H1 (cell line): Measurements from ENCODE around the gene GIMAP4. TPM values are rescaled to one million over a fixed set of nuclear protein-coding genes. Genes with fewer than 3 reads are reported as not detected.

Experiments used
- CTCF ChIA-PET: fragments of 300-600 bp; sonication (Branson Sonifier 250); formaldehyde crosslinking; loops from one replicate; lab custom pipeline; 2021; ENCODE audit not compliant: partially characterized antibody; lab: Charles Lee
- POLR2A ChIA-PET: fragments of 300-600 bp; sonication (Branson Sonifier 250); formaldehyde crosslinking; loops from one replicate; lab custom pipeline; 2021; ENCODE audit warnings: inconsistent platforms; ENCODE audit not compliant: partially characterized antibody; lab: Charles Lee
- DNase-seq, 2 experiments: peaks; one replicate each; pipeline versions ENCODE4 v3.0.0 to v3.0.0-alpha.2; 2010 to 2022; ENCODE audit warnings: low spot score in 2 of 2, low read depth in 1 of 2, mixed read lengths in 1 of 2
- FAIRE-seq: peaks from 2 replicates; lab custom pipeline; 2011; peaks lifted over from hg19 to GRCh38; lab: Jason Lieb, UNC
- H2AFZ ChIP-seq: 2 replicates; pipeline ENCODE4 v1.8.1; 2012; ENCODE audit warnings: low read length, inconsistent platforms
- H2AK5ac ChIP-seq: 2 replicates; pipeline ENCODE4 v1.6.1; 2013; ENCODE audit warnings: low read depth, low read length
- H2BK120ac ChIP-seq: replicated peaks from 2 replicates; pipeline ENCODE3; 2013; ENCODE audit warnings: low read depth, low read length, inconsistent platforms
- H2BK12ac ChIP-seq: 2 replicates; pipeline ENCODE4 v1.6.1; 2013; ENCODE audit warnings: low read depth, low read length
- H2BK15ac ChIP-seq: 2 replicates; pipeline ENCODE4 v1.6.1; 2013; ENCODE audit warnings: low read length
- H2BK20ac ChIP-seq: 2 replicates; pipeline ENCODE4 v1.6.1; 2013; ENCODE audit warnings: low read length
- H2BK5ac ChIP-seq: 2 replicates; pipeline ENCODE4 v1.6.1; 2013; ENCODE audit warnings: low read depth, low read length
- H3K14ac ChIP-seq: 2 replicates; pipeline ENCODE4 v1.6.1; 2013; ENCODE audit warnings: inconsistent platforms; ENCODE audit not compliant: insufficient read length
- H3K18ac ChIP-seq: 2 replicates; pipeline ENCODE4 v1.6.1; 2013; ENCODE audit warnings: low read length; ENCODE audit errors: extremely low read depth
- H3K23ac ChIP-seq: 2 replicates; pipeline ENCODE4 v1.6.1; 2013; ENCODE audit warnings: inconsistent platforms; ENCODE audit not compliant: insufficient read length
- H3K23me2 ChIP-seq: 2 replicates; pipeline ENCODE4 v1.6.1; 2013; ENCODE audit warnings: low read depth, low read length
- H3K27ac ChIP-seq: 2 replicates; pipeline ENCODE4 v1.6.1; 2011; ENCODE audit warnings: low read depth, low read length, inconsistent platforms
- H3K27me3 ChIP-seq, 4 experiments: replicated peaks in 1 of 4; 1 replicate in 1 of 4; 2 replicates in 3 of 4; pipeline versions ENCODE4 v1.6.1 to v1.8.1; 2011 to 2013; ENCODE audit warnings: low read length in 3 of 4, mild to moderate bottlenecking in 3 of 4, inconsistent platforms in 2 of 4, mixed read lengths in 2 of 4, moderate library complexity in 1 of 4; ENCODE audit not compliant: control insufficient read depth in 3 of 4, insufficient read depth in 3 of 4; ENCODE audit errors: extremely low read depth in 1 of 4
- H3K36me3 ChIP-seq, 4 experiments: 2 replicates each; pipeline versions ENCODE4 v1.6.1 to v1.8.1; 2011 to 2013; ENCODE audit warnings: mild to moderate bottlenecking in 4 of 4, low read length in 3 of 4, moderate library complexity in 2 of 4, control low read depth in 1 of 4, inconsistent platforms in 1 of 4; ENCODE audit not compliant: insufficient read depth in 4 of 4, control insufficient read depth in 2 of 4
- H3K4ac ChIP-seq: replicated peaks from 2 replicates; pipeline ENCODE3; 2013; ENCODE audit warnings: low read length, low read depth, mixed read lengths, inconsistent platforms; ENCODE audit not compliant: insufficient read length
- H3K4me1 ChIP-seq, 4 experiments: replicated peaks in 1 of 4; 1 replicate in 1 of 4; 2 replicates in 3 of 4; pipeline versions ENCODE4 v1.6.1 to v1.8.1; 2011 to 2013; ENCODE audit warnings: low read length in 3 of 4, inconsistent platforms in 2 of 4, mixed read lengths in 1 of 4; ENCODE audit not compliant: insufficient read depth in 4 of 4, control insufficient read depth in 3 of 4
- H3K4me2 ChIP-seq, 2 experiments: 2 replicates each; pipeline versions ENCODE4 v1.6.1 to v1.8.1; 2011 to 2013; ENCODE audit warnings: low read depth in 2 of 2, low read length in 2 of 2, control low read depth in 1 of 2, inconsistent platforms in 1 of 2, mild to moderate bottlenecking in 1 of 2; ENCODE audit not compliant: insufficient read depth in 1 of 2
- H3K4me3 ChIP-seq, 4 experiments: fragments of 200-600, 300-600 bp in 1 of 4; sonication (generic), shearing (Covaris generic), sonication (Bioruptor Twin) in 1 of 4; 2 replicates each; pipeline versions ENCODE4 v1.5.1 to v1.8.1; 2011 to 2016; ENCODE audit warnings: low read length in 4 of 4, low read depth in 3 of 4, control low read depth in 2 of 4, inconsistent platforms in 2 of 4, mild to moderate bottlenecking in 2 of 4, mixed read lengths in 1 of 4, moderate library complexity in 1 of 4; ENCODE audit not compliant: insufficient read depth in 2 of 4; ENCODE audit errors: extremely low read depth in 1 of 4
- H3K56ac ChIP-seq: replicated peaks from 2 replicates; pipeline ENCODE3; 2013; ENCODE audit warnings: low read depth, mild to moderate bottlenecking, mixed read lengths, low read length, inconsistent platforms; ENCODE audit not compliant: insufficient read length
- H3K79me1 ChIP-seq: 2 replicates; pipeline ENCODE4 v1.6.1; 2013; ENCODE audit warnings: low read depth, low read length, control low read depth
- H3K79me2 ChIP-seq, 2 experiments: 2 replicates each; pipeline versions ENCODE4 v1.6.1 to v1.8.1; 2012 to 2013; ENCODE audit warnings: low read length in 2 of 2, mild to moderate bottlenecking in 2 of 2, inconsistent platforms in 1 of 2; ENCODE audit not compliant: insufficient read depth in 2 of 2, control insufficient read depth in 1 of 2
- H3K9ac ChIP-seq, 4 experiments: replicated peaks in 1 of 4; 1 replicate in 1 of 4; 2 replicates in 3 of 4; pipeline versions ENCODE4 v1.6.1 to v1.8.1; 2011 to 2013; ENCODE audit warnings: low read depth in 3 of 4, low read length in 3 of 4, control low read depth in 2 of 4, mild to moderate bottlenecking in 2 of 4, moderate library complexity in 2 of 4, inconsistent platforms in 1 of 4; ENCODE audit errors: extremely low read depth in 1 of 4
- H3K9me3 ChIP-seq, 2 experiments: 2 replicates each; pipeline versions ENCODE4 v1.6.1 to v1.8.1; 2012 to 2013; ENCODE audit warnings: mild to moderate bottlenecking in 2 of 2, moderate library complexity in 2 of 2, control low read depth in 1 of 2, inconsistent platforms in 1 of 2, low read depth in 1 of 2, low read length in 1 of 2, mixed read lengths in 1 of 2; ENCODE audit not compliant: insufficient read depth in 2 of 2
- H4K20me1 ChIP-seq, 2 experiments: replicated peaks in 1 of 2; 2 replicates each; pipeline versions ENCODE3 to v1.8.1; 2011 to 2013; ENCODE audit warnings: inconsistent platforms in 2 of 2, low read length in 2 of 2, mild to moderate bottlenecking in 1 of 2; ENCODE audit not compliant: insufficient read depth in 2 of 2, control insufficient read depth in 1 of 2
- H4K5ac ChIP-seq: 2 replicates; pipeline ENCODE4 v1.6.1; 2013; ENCODE audit warnings: low read length, low read depth, mixed read lengths, inconsistent platforms; ENCODE audit not compliant: insufficient read length
- H4K8ac ChIP-seq: 2 replicates; pipeline ENCODE4 v1.8.0; 2013; ENCODE audit warnings: mild to moderate bottlenecking, moderate library complexity, low read length, inconsistent platforms; ENCODE audit not compliant: insufficient read depth; ENCODE audit errors: extremely low read depth
- H4K91ac ChIP-seq: replicated peaks from 2 replicates; pipeline ENCODE3; 2013; ENCODE audit warnings: low read length, mixed read lengths, inconsistent platforms; ENCODE audit not compliant: insufficient read length
- CEBPB ChIP-seq: IDR thresholded peaks from 2 replicates; pipeline ENCODE4 v1.6.1; 2012; ENCODE audit warnings: low read depth, low read length
- EGR1 ChIP-seq: IDR thresholded peaks from 2 replicates; pipeline ENCODE4 v1.6.1; 2011; ENCODE audit warnings: low read depth, low read length, borderline replicate concordance
- FOSL1 ChIP-seq: IDR thresholded peaks from 2 replicates; pipeline ENCODE4 v1.6.1; 2011; ENCODE audit warnings: mild to moderate bottlenecking, low read depth, low read length, moderate library complexity; ENCODE audit not compliant: insufficient read depth
- JUN ChIP-seq: IDR thresholded peaks from 2 replicates; pipeline ENCODE4 v1.6.1; 2011; ENCODE audit warnings: low read depth, mild to moderate bottlenecking, improper control_type of control experiment, low read length
- KDM5A ChIP-seq: fragments of 200-600 bp; IDR thresholded peaks from 2 replicates; pipeline ENCODE4 v1.7.1; 2012; ENCODE audit warnings: mild to moderate bottlenecking, low read length, inconsistent platforms, mixed read lengths
- MAX ChIP-seq: IDR thresholded peaks from 2 replicates; pipeline ENCODE4 v1.6.1; 2012; ENCODE audit warnings: inconsistent platforms
- POLR2AphosphoS5 ChIP-seq: IDR thresholded peaks from 2 replicates; pipeline ENCODE4 v1.6.1; 2011; ENCODE audit warnings: low read depth, low read length
- POU5F1 ChIP-seq: IDR thresholded peaks from 2 replicates; pipeline ENCODE4 v1.6.1; 2011; ENCODE audit warnings: low read depth, mild to moderate bottlenecking, low read length, moderate library complexity
- RFX5 ChIP-seq: IDR thresholded peaks from 2 replicates; pipeline ENCODE4 v1.6.1; 2011; ENCODE audit warnings: low read depth, low read length, improper control_type of control experiment, borderline replicate concordance
- RXRA ChIP-seq: IDR thresholded peaks from 2 replicates; pipeline ENCODE4 v1.6.1; 2011; ENCODE audit warnings: low read depth, mild to moderate bottlenecking, low read length, moderate library complexity; ENCODE audit not compliant: insufficient read depth
- WGBS, 2 experiments: shearing (Covaris generic) in 1 of 2; methylation state at CpG; one replicate each; pipeline versions ENCODE4 v1.1.6 to v1.1.7; 2013 to 2015; ENCODE audit warnings: low lambda C conversion rate in 2 of 2, mixed read lengths in 2 of 2, inconsistent platforms in 1 of 2, low coverage in 1 of 2, missing lambda C conversion rate in 1 of 2; ENCODE audit not compliant: insufficient replicate concordance in 2 of 2, insufficient coverage in 1 of 2, insufficient read length in 1 of 2; ENCODE audit errors: extremely low coverage in 1 of 2, missing lambda C conversion rate in 1 of 2; 5-methylcytosine and 5-hydroxymethylcytosine counted together
- polyA plus RNA-seq, 7 experiments: library from polyadenylated mRNA; depleted of rRNA in 3 of 7; stranded (reverse) in 5 of 7; unstranded in 2 of 7; fragments of >200 nt in 5 of 7; fragments of 200-250 nt in 2 of 7; gene quantifications; 1 replicate in 5 of 7; 2 replicates in 1 of 7; 4 replicates in 1 of 7; pipeline versions ENCODE4 v1.2.1 to v1.2.3, GENCODE V29; 2011 to 2013; ENCODE audit warnings: missing spikeins in 2 of 7, mixed read lengths in 2 of 7
- total RNA-seq: library from RNA; stranded (reverse); fragmentation: NEBNext Ultra II Directional; extraction: Animal tissue kit (Norgen Biotek cat#: 25700); gene quantifications from 2 replicates; pipeline ENCODE4 v1.2.1, GENCODE V29; 2021

GIMAP4 gene
- total and polyA plus RNA-seq, 2 of the 8 experiments (the other 6 are each of a cell fraction or from before 2014, with no cell fraction given) = 0.20 to 0.22 TPM

GRCh38 chr7:150586068-150586784, 19.0 kb downstream of the GIMAP4 start:
- no peak overlapping the region for H3K27ac ChIP-seq
- H3K4ac ChIP-seq = no peak overlapping the region
- H3K27me3 ChIP-seq = no peaks in the 10 kb centered on the region; a peak in 1 of 7 replicates
- H2AK5ac ChIP-seq = no peak overlapping the region
- no peak overlapping the region for H4K5ac ChIP-seq
- no peak overlapping the region for H4K8ac ChIP-seq
- H3K18ac ChIP-seq = no peak overlapping the region
- H3K23me2 ChIP-seq = no peaks in the 10 kb centered on the region
- ChIA-PET CTCF (interaction anchor here (1.2 kb wide), 1 partner anchor 138 kb away, joined by 6 read pairs; no protein-coding TSS in a partner anchor), POLR2A (no interaction called here)
- no peak overlapping the region for H2BK20ac ChIP-seq
- peaks cover under 1% of the 10 kb centered on the region in 2 experiments; a peak in 1 of 4 replicates for H3K9me3 ChIP-seq
- H3K36me3 ChIP-seq = no peaks in the 10 kb centered on the region
- no peak for FAIRE-seq
- no peak overlapping the region for H3K56ac ChIP-seq
- DNase-seq = no peak
- H4K91ac ChIP-seq = no peak overlapping the region
- H3K4me2 ChIP-seq = no peak overlapping the region
- H3K14ac ChIP-seq = no peak overlapping the region
- no peak overlapping the region for H2BK15ac ChIP-seq
- no peaks in the 10 kb centered on the region for H3K4me1 ChIP-seq
- H3K4me3 ChIP-seq = no peak overlapping the region
- no peak overlapping the region for H2BK12ac ChIP-seq
- H3K9ac ChIP-seq = no peak overlapping the region
- 91% methylated on average over 4 of the region's 4 CpGs; no CpG with 5 or more reads in 1 of the 2 experiments for WGBS, 2 experiments
- no peak overlapping the region for H2BK5ac ChIP-seq
- no peaks in the 10 kb centered on the region for H4K20me1 ChIP-seq
- no peak overlapping the region for H2BK120ac ChIP-seq
- H3K23ac ChIP-seq = no peak overlapping the region
- H3K79me2 ChIP-seq = no peaks in the 10 kb centered on the region
- no peak overlapping the region for H2AFZ ChIP-seq
- H3K79me1 ChIP-seq = no peaks in the 10 kb centered on the region
- TF ChIP-seq FOSL1 (no peak), POU5F1 (no peak), RFX5 (no peak), MAX (no peak), POLR2AphosphoS5 (no peak), JUN (no peak), RXRA (no peak), EGR1 (no peak), CEBPB (no peak), KDM5A (no peak)
